Measurements from ENCODE around the gene IL20RB. TPM values are rescaled to one million over a fixed set of nuclear protein-coding genes. Genes with fewer than 3 reads are reported as not detected.
"Not testable (repeated sequence)": the region's sequence is repeated elsewhere in the genome, so short reads cannot be mapped to it uniquely, and the experiment has no call there.

IL20RB gene
- total RNA-seq, 1 donor from 2014 or later, result 15.2 TPM

DNA sequence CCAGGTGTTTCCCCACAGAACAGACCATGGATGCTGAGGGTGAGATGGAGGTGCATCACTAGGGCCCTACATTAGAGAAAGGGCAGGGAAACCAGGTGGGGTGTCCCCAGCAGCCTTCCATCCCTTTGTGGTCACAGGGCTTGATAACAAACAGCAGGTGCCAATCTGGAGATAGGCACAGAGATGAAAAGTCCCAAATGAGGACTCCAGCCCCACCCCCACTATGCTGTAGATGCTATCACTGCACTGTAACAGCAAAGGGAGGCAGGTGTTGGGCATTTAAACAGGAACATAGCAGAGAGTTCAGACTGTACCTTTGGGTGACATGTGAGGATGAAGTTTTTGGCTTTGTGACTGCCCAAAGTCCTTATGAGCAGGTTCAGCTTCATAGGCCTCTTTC lies 21.4 kb downstream of the IL20RB start:
- no peak for ATAC-seq
- DNase-seq (ENCODE audit: low spot score), result no peak
- intact Hi-C loops (cut with DNase I), result no loop called here

DNA sequence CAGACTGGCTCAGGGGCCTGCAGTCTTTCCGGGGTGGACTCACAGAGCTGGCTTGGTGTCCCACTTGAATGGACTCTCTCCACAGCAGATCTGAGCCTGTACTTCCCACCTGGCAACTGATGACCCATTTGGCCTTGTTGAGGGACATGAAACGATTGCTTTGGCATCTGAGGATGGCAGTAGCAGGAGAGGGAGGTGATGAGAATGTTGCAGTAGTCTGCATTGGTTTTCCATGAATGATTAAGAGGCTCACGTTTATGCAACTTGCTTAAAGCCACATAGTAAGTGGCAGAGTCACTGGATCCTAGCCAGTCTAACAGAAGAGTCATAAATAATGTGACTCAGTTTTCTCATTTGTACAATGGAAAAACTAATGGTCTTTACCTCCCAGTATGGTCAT lies 21.9 kb downstream of the IL20RB start:
- intact Hi-C loops (cut with DNase I), result no loop called here
- ATAC-seq (no peak), DNase-seq (ENCODE audit: low spot score) (no peak)

DNA sequence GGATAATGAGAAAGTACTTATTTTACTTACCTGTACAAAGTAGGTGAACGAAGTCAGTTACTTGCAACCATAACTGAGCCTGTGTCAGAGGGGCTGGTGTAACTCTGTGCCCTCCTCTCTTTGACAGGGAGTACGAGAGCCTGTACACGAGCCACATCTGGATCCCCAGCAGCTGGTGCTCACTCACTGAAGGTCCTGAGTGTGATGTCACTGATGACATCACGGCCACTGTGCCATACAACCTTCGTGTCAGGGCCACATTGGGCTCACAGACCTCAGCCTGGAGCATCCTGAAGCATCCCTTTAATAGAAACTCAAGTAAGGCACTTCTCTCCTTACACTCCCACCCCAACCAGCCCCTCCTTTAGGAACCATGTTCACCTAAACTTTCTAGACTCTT lies 24.2 kb downstream of the IL20RB start:
- ATAC-seq, result no peak
- no peak for DNase-seq (ENCODE audit: low spot score)
- intact Hi-C loops (cut with DNase I), result no loop called here

DNA sequence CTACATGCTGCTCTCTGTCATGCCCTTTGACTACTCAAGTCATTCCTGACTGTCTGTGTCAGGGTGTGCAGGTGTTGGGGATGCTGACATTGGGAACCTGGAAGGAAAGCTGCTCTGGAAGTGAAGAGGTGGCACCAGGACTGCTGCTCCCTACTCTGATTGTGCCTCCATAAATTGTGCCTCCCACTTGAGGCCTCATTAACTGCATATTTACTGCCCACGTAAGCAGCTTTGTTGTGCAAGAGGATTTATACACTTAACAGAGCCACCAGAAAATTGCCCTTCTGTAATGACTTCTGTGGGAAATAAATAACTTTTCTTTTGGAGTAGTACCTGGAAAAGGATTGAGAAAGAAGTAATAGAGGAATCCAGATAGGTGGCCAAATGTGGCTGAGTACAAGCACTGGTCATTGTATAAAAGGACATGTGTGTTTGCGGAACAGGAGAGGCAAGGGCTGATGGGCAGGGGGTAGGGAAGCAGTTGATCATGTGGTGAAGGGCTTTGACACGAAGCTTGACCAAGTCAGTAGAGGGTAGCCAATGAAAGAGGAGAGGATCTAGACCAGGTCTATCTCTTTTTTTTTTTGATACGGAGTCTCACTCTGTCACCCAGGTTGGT lies 24.8 kb downstream of the IL20RB start:
- ATAC-seq, result no peak
- no peak for DNase-seq (ENCODE audit: low spot score)
- intact Hi-C loops (cut with DNase I), result no loop called here

GRCh38 chr3:136984837-136985236 lies 27.1 kb downstream of the IL20RB start:
- DNase-seq (ENCODE audit: low spot score) (no peak), ATAC-seq (peak; percentile 90)
- intact Hi-C loops (cut with DNase I), result no loop called here

DNA sequence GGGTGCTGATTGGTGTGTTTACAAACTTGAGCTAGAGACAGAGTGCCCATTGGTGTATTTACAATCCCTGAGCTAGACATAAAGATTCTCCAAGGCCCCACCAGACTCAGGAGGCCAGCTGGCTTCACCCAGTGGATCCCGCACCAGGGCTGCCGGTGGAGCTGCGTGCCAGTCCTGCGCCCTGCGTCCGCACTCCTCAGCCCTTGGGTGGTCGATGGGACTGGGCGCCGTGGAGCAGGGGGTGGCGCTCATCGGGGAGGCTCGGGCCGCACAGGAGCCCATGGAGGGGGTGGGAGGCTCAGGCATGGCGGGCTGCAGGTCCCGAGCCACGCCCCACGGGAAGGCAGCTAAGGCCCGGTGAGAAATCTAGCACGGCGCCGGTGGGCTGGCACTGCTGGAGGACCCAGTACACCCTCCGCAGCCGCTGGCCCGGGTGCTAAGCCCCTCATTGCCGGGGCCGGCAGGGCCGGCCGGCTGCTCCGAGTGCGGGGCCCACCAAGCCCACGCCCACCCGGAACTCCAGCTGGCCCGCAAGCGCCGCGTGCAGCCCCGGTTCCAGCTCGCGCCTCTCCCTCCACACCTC lies 29.7 kb downstream of the IL20RB start:
- intact Hi-C loops (cut with DNase I); ATAC-seq; DNase-seq (ENCODE audit: low spot score): not testable (repeated sequence)

DNA sequence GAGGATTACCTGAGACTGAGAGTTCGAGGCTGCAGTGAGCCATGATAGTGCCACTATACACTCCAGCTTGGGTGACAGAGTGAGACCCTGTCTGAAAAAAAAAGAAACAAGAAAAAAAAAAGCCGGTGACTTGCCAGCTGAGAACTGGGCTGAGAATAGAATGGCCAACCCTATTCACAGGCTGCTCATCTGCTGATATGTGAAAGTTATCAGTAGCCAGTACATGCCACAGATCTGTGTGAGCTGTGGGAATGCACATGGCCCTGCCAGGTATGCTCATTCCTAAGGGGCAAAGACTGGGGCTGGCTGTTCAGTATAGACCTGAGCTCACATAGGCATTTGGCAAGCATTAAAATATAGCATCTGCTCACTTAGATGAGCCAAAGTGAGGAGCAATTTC lies 30.9 kb downstream of the IL20RB start:
- DNase-seq (ENCODE audit: low spot score) (no peak), ATAC-seq (no peak)
- intact Hi-C loops (cut with DNase I), result no loop called here

DNA sequence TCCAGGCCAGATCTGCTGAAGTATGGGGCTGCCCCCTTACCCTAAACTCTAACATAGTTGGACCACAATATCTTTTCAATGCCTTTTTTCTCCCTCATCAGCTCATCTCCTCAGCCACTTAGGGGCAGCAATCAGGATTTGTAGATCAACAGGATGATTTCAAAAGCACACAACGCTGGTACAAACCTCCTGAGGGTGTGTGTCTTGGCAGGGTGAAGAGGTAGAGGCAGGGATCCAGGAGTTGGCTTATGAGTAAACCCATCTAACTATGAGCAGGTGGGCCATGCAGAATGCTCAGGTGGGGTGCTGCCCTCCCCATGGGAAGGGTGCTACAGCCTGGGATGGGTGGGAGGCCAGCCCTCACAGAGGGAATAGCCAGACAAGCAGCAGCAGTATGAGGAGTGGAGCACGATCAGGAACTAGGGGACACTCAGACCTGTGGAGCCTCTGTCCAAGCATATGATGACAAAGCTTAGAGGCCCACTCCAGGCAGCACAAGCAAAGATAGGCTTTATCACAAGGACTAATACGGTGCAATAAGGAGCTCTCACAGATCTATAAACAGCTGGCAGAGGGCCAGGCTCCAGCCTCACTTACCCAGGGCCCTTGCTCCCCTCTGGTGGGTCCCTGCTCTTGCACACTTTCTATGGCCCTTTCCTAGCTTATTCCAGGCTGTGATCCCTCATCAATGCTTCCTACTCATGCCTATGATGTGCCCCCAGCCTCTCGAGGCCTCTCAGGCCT lies 32.2 kb downstream of the IL20RB start:
- intact Hi-C loops (cut with DNase I), result no loop called here
- ATAC-seq (no peak), DNase-seq (ENCODE audit: low spot score) (no peak)

DNA sequence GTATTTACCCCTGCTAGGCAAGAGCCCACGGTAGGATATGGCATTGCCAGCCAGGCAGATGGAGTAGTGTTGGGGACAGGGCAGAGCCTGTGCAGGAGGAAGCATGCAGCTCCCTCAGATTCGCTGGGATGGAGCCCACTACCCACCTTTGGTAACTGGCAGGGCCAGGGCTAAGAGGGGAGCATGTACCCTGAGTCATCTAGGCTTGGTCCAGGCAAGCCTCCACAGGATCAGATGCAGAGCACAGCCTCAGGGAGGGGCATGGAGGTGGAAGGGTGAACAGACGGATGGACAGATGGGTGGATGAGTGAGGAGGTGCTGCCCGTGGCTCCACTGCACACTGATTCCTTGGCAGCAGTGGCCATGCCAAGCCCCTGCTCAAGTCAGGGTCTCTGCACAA lies 33.0 kb downstream of the IL20RB start:
- ATAC-seq (no peak), DNase-seq (ENCODE audit: low spot score) (no peak)
- intact Hi-C loops (cut with DNase I), result no loop called here

- no peak for DNase-seq (ENCODE audit: low spot score)
- intact Hi-C loops (cut with DNase I), result no loop called here
- ATAC-seq, result no peak
Measured at GRCh38 chr3:136992115-136992514, 34.3 kb downstream of the IL20RB start.

GRCh38 chr3:136994772-136995516 lies 37.2 kb downstream of the IL20RB start:
- ATAC-seq, result peak; percentile 97
- peak; percentile 84 for DNase-seq (ENCODE audit: low spot score)
- intact Hi-C loops (cut with DNase I), result no loop called here

DNA sequence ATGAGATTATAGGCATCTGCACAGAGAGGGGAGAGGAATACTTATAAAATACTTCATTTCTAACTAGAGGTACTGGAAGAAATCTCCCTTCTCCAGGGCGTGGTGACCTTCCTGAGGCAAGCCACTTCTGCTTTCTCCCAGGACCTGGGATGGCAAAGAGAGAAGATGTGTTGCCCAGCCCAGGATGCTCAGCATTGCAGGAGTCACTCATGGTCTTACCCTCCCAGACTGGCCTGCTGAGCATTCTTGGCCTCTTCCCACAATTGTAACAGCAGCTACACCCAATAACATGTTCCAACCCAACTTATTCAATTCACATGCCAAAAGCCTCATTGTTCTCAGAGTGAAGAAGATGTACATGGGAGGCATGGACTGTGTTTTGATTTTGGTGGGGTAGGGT lies 37.9 kb downstream of the IL20RB start:
- DNase-seq (ENCODE audit: low spot score) (no peak), ATAC-seq (peak; percentile 41)
- intact Hi-C loops (cut with DNase I), result no loop called here

DNA sequence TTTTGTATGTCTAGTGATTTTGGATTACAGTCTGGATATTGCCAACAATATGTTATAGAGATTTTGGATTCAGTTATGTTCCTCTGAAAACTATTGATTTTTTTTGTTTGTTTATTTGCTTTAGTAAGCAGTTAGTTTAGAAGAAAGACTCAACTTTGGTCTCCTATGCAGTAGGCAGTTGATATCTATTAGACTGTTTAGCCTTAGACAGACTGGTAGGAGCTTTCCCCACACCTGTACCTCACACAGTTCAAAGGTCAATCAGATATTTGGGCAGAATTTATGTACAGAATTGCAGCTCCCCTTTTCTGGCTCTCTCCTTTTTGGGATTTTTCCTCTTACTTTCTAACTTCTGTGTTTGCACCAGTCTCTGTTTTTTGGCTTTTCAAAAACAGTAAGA lies 42.3 kb downstream of the IL20RB start:
- intact Hi-C loops (cut with DNase I), result no loop called here
- ATAC-seq (no peak), DNase-seq (ENCODE audit: low spot score) (no peak)

DNA sequence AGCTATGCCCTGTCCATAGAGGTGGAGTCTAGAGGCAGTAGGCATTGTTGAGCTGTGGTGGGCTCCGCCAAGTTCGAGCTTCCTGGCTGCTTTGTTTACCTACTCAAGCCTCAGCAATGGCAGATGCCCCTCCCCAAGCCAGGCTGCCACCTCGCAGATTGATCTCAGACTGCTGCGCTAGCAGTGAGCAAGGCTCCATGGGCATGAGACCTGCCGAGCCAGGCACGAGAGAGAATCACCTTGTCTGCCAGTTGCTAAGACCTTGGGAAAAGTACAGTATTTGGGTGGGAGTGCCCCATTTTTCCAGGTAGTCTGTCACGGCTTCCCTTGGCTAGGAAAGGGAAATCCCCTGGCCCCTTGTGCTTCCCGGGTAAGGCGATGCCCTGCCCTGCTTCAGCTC lies 49.6 kb downstream of the IL20RB start:
- ATAC-seq; intact Hi-C loops (cut with DNase I); DNase-seq (ENCODE audit: low spot score): not testable (repeated sequence)

DNA sequence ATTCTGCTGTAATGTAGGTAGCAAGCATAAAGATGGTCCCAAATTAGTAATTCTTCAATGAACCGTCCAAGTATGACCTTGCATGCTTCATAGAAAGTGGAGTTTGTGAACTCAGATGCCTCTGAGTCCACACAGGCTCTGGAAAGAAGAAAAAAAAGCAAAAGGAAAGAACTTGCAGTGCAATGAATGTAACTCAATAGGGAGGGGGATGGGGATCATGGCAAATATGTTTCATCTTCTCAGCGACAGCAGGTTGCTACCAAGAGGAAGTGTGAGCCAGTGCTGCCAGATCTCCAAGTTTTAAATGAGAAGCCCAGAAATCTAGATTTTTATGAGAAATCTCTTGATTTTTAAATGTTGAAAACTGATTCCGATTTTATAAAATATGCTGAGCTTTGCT lies 50.3 kb downstream of the IL20RB start:
- ATAC-seq, result no peak
- DNase-seq (ENCODE audit: low spot score), result no peak
- intact Hi-C loops (cut with DNase I), result no loop called here

GRCh38 chr3:137008976-137009375 lies 51.2 kb downstream of the IL20RB start:
- ATAC-seq (no peak), DNase-seq (ENCODE audit: low spot score) (no peak)
- intact Hi-C loops (cut with DNase I), result no loop called here

DNA sequence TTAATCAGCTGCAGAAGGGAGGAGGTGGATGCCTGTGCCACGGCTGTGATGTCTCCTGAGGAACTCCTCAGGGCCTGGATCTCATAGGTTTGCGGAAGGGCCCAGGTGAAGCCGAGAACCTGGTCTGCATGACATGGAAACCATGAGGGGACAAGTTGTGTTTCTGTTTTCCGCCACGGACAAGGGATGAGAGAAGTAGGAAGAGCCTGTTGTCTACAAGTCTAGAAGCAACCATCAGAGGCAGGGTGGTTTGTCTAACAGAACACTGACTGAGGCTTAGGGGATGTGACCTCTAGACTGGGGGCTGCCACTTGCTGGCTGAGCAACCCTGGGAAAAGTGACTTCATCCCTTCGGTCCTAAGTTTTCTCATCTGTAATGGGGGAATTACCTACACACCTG lies 52.4 kb downstream of the IL20RB start:
- DNase-seq (ENCODE audit: low spot score) (no peak), ATAC-seq (no peak)
- intact Hi-C loops (cut with DNase I), result loop anchor here (5.0 to 10.0 kb wide), 2 partner anchors 255 to 933 kb away; partner anchors contain the start of gene STAG1

GRCh38 chr3:137011153-137011552 lies 53.4 kb downstream of the IL20RB start:
- no peak for DNase-seq (ENCODE audit: low spot score)
- intact Hi-C loops (cut with DNase I), result loop anchor here (5.0 to 10.0 kb wide), 2 partner anchors 256 to 934 kb away; partner anchors contain the start of gene STAG1
- ATAC-seq, result no peak

- intact Hi-C loops (cut with DNase I), result loop anchor here (5.0 to 10.0 kb wide), 2 partner anchors 257 to 935 kb away; partner anchors contain the start of gene STAG1
- DNase-seq (ENCODE audit: low spot score) (no peak), ATAC-seq (peak; percentile 11)
Measured at GRCh38 chr3:137012097-137012501, 54.3 kb downstream of the IL20RB start.
